Psoas muscle (tissue), 8 donors: Measurements from ENCODE around the gene UNC5C. TPM values are rescaled to one million over a fixed set of nuclear protein-coding genes. Genes with fewer than 3 reads are reported as not detected.
A peak's percentile ranks its signal among the peaks of the same experiment; 100 is the strongest.

Experiments
- ATAC-seq, 4 donors: fragments of 200-7000 bp; cut with Tn5 transposase; one replicate each; pipeline ENCODE4 v1.9.1; 2020; ENCODE audit warnings: moderate library complexity in 3 of 4, mild to moderate bottlenecking in 2 of 4
- DNase-seq, 2 donors: peaks; one replicate each; pipeline ENCODE4 v3.0.0-alpha.2; 2020
- H3K27ac ChIP-seq: fragments of 200-600 bp; one replicate; pipeline ENCODE4 v1.8.0; 2022
- H3K27me3 ChIP-seq, 3 donors: fragments of 200-600 bp in 1 of 3; one replicate each; pipeline versions ENCODE4 v1.6.1 to v1.8.0; 2013 to 2022; ENCODE audit warnings: low read length in 2 of 3, mild to moderate bottlenecking in 2 of 3, moderate library complexity in 1 of 3; ENCODE audit not compliant: insufficient read depth in 3 of 3
- H3K36me3 ChIP-seq, 2 donors: fragments of 200-600 bp in 1 of 2; one replicate each; pipeline versions ENCODE4 v1.6.1 to v1.8.0; 2013 to 2022; ENCODE audit warnings: low read depth in 1 of 2, mild to moderate bottlenecking in 1 of 2, moderate library complexity in 1 of 2; ENCODE audit not compliant: insufficient read depth in 1 of 2
- H3K4me1 ChIP-seq: fragments of 200-600 bp; one replicate; pipeline ENCODE4 v1.8.0; 2022
- H3K4me3 ChIP-seq: fragments of 200-600 bp; one replicate; pipeline ENCODE4 v1.8.0; 2022; ENCODE audit warnings: mild to moderate bottlenecking
- H3K9me3 ChIP-seq: fragments of 200-600 bp; one replicate; pipeline ENCODE4 v1.8.0; 2022
- CTCF ChIP-seq: fragments of 200-600 bp; IDR thresholded peaks from one replicate; pipeline ENCODE4 v1.8.0; 2022; ENCODE audit warnings: antibody characterized with exemption
- WGBS, 3 donors: extraction: QIAGEN DNeasy Blood & Tissue Kit; methylation state at CpG; one replicate each; pipeline versions ENCODE4 v1.1.6 to v1.1.7; 2013; 5-methylcytosine and 5-hydroxymethylcytosine counted together
- intact Hi-C, 2 donors: fragments of 100-400 bp; cut with DNase I; formaldehyde crosslinking; loops; one replicate each; pipeline versions ENCODE4 v1.11.0 to v1.14.2; 2022
- polyA plus RNA-seq, 3 donors: library from polyadenylated mRNA; stranded (reverse); fragments of 200-250 nt; gene quantifications; one replicate each; pipeline ENCODE4 v1.2.3, GENCODE V29; 2013
- total RNA-seq, 4 donors: library from RNA; stranded (reverse); fragmentation: NEBNext Ultra II Directional in 2 of 4; extraction: Animal tissue kit (Norgen Biotek cat#: 25700) in 2 of 4; gene quantifications; one replicate each; pipeline versions ENCODE4 v1.2.1 to v1.2.4, GENCODE V29; 2021 to 2023
- donor health status: healthy with polysubstance abuse.
- donor health status: DM: no; HTN: no; CAD: no; lungs with moderate emphysema.
- donor health status: Bipolar disorder and iron deficiency.
- donor health status: healthy.
- donor health status: DM: yes; HTN: yes; CAD: no.
- donor health status: DM: no; HTN: no; CAD: no.
- donor health status: DM: no; HTN: no; CAD: no.
- donor health status: DM: yes; HTN: yes; CAD: no.

The UNC5C gene
- total and polyA plus RNA-seq, 7 donors, result 0.04 to 1.1 (median 0.19) TPM

- peaks cover 4 to 27% (median 8%) of the 10 kb centered on the region in 3 donors for H3K27me3 ChIP-seq
- no peak overlapping the region for H3K4me3 ChIP-seq
- TF ChIP-seq CTCF, result no peak
- H3K4me1 ChIP-seq, result no peaks in the 10 kb centered on the region
- no peak overlapping the region for H3K27ac ChIP-seq
- WGBS, 3 donors, result 62 to 68% (median 65%) methylated on average over 4 of the region's 4 CpGs
- intact Hi-C loops, result no loop called here
- no peaks in the 10 kb centered on the region for H3K9me3 ChIP-seq
- DNase-seq (no peak), ATAC-seq (no peak)
- H3K36me3 ChIP-seq, result no peaks in the 10 kb centered on the region
Measured at GRCh38 chr4:95552942-95553550, 4.3 kb upstream of the UNC5C start.

GRCh38 chr4:95551653-95552052 lies 2.9 kb upstream of the UNC5C start:
- H3K27ac ChIP-seq, result no peak overlapping the region
- H3K4me3 ChIP-seq, result no peak overlapping the region
- intact Hi-C loops, result no loop called here
- no peak for TF ChIP-seq CTCF
- DNase-seq, result no peak
- 66 to 83% (median 74%) methylated on average over 2 of the region's 2 CpGs for WGBS, 3 donors
- H3K9me3 ChIP-seq, result no peaks in the 10 kb centered on the region
- H3K4me1 ChIP-seq, result no peaks in the 10 kb centered on the region
- no peaks in the 10 kb centered on the region for H3K36me3 ChIP-seq
- peaks cover 4 to 37% (median 13%) of the 10 kb centered on the region in 3 donors for H3K27me3 ChIP-seq
- ATAC-seq, result no peak

GRCh38 chr4:95550115-95550987 lies 1.6 kb upstream of the UNC5C start:
- Histone ChIP-seq H3K27me3 (peaks cover 4 to 44% (median 13%) of the 10 kb centered on the region in 3 donors), H3K27ac (no peak overlapping the region), H3K4me3 (peak overlapping the region; percentile 66), H3K9me3 (no peaks in the 10 kb centered on the region), H3K4me1 (no peaks in the 10 kb centered on the region), H3K36me3 (no peaks in the 10 kb centered on the region)
- DNase-seq (no peak), ATAC-seq (no peak)
- intact Hi-C loops, result no loop called here
- no peak for TF ChIP-seq CTCF
- WGBS, 3 donors, result 44 to 54% (median 45%) methylated on average over 6 of the region's 6 CpGs

GRCh38 chr4:95549246-95550114 lies 707 bp upstream of the UNC5C start:
- no peak for TF ChIP-seq CTCF
- H3K4me1 ChIP-seq, result no peaks in the 10 kb centered on the region
- intact Hi-C loops, result no loop called here
- H3K36me3 ChIP-seq, result no peaks in the 10 kb centered on the region
- peak; percentile 25 to 66 (median 48) for ATAC-seq
- peak overlapping the region; percentile 50 for H3K27ac ChIP-seq
- WGBS, 3 donors, result 0 to 1% (median 0%) methylated on average over 53 to 64 of the region's 64 CpGs
- peaks cover 4 to 44% (median 13%) of the 10 kb centered on the region in 3 donors for H3K27me3 ChIP-seq
- peak; percentile 45 to 76 for DNase-seq
- peak overlapping the region; percentile 66 for H3K4me3 ChIP-seq
- no peaks in the 10 kb centered on the region for H3K9me3 ChIP-seq
